Small intestine (tissue), 7 donors: Measurements from ENCODE around the gene KIF25. TPM values are rescaled to one million over a fixed set of nuclear protein-coding genes. Genes with fewer than 3 reads are reported as not detected.

Experiments
- DNase-seq, 2 donors: peaks; one replicate each; pipeline versions ENCODE4 v3.0.0 to v3.0.0-alpha.2; 2013
- FAIRE-seq: peaks from 2 replicates; lab custom pipeline; 2012; peaks lifted over from hg19 to GRCh38; lab: Jason Lieb, UNC
- H3K27ac ChIP-seq, 3 donors: one replicate each; pipeline ENCODE4 v1.5.1; 2013; ENCODE audit warnings: low read length in 2 of 3, mild to moderate bottlenecking in 2 of 3, control low read depth in 1 of 3, inconsistent platforms in 1 of 3, low read depth in 1 of 3, moderate library complexity in 1 of 3
- H3K27me3 ChIP-seq, 3 donors: one replicate each; pipeline ENCODE4 v1.6.1; 2013; ENCODE audit warnings: low read length in 3 of 3, inconsistent platforms in 1 of 3; ENCODE audit not compliant: control insufficient read depth in 3 of 3, insufficient read depth in 3 of 3
- H3K36me3 ChIP-seq, 3 donors: one replicate each; pipeline ENCODE4 v1.6.1; 2013; ENCODE audit warnings: low read length in 3 of 3, inconsistent platforms in 1 of 3, low read depth in 1 of 3, mild to moderate bottlenecking in 1 of 3, moderate library complexity in 1 of 3; ENCODE audit not compliant: control insufficient read depth in 3 of 3, insufficient read depth in 2 of 3
- H3K4me1 ChIP-seq, 3 donors: one replicate each; pipeline ENCODE4 v1.6.1; 2013; ENCODE audit warnings: low read length in 2 of 3, inconsistent platforms in 1 of 3, low read depth in 1 of 3, mild to moderate bottlenecking in 1 of 3, moderate library complexity in 1 of 3; ENCODE audit not compliant: control insufficient read depth in 3 of 3, insufficient read depth in 2 of 3
- H3K4me3 ChIP-seq, 3 donors: one replicate each; pipeline ENCODE4 v1.5.1; 2013; ENCODE audit warnings: low read length in 3 of 3, control low read depth in 1 of 3, inconsistent platforms in 1 of 3, low read depth in 1 of 3, mild to moderate bottlenecking in 1 of 3, moderate library complexity in 1 of 3
- H3K9me3 ChIP-seq, 2 donors: one replicate each; pipeline ENCODE4 v1.6.1; 2013; ENCODE audit warnings: low read depth in 1 of 2, low read length in 1 of 2; ENCODE audit not compliant: control insufficient read depth in 2 of 2, insufficient read depth in 1 of 2
- WGBS, 3 donors: extraction: QIAGEN DNeasy Blood & Tissue Kit; methylation state at CpG; one replicate each; pipeline ENCODE4 v1.1.7; 2013; 5-methylcytosine and 5-hydroxymethylcytosine counted together
- polyA plus RNA-seq, 4 donors: library from polyadenylated mRNA; stranded (reverse) in 3 of 4; unstranded in 1 of 4; fragments of 200-250 nt in 3 of 4; fragments of 120-200 nt in 1 of 4; gene quantifications; one replicate each; pipeline versions ENCODE4 v1.2.1 to v1.2.3, GENCODE V29; 2013
- donor health status: healthy with polysubstance abuse.
- donor health status: control.
- donor health status: control.
- donor health status: Bipolar disorder and iron deficiency.
- donor health status: healthy.

KIF25 gene
- polyA plus RNA-seq, 4 donors: 0.16 to 0.66 TPM; not detected in 2

- H3K27me3 ChIP-seq: peaks cover 0 to 2% (median 0%) of the 10 kb centered on the region in 3 donors
- WGBS, 3 donors: 91 to 94% (median 91%) methylated on average over 15 of the region's 15 CpGs
- no peak for FAIRE-seq
- no peaks in the 10 kb centered on the region for H3K4me1 ChIP-seq
- H3K4me3 ChIP-seq: no peak overlapping the region
- H3K27ac ChIP-seq: no peak overlapping the region
- H3K36me3 ChIP-seq: no peaks in the 10 kb centered on the region
- peaks cover 0 to 63% of the 10 kb centered on the region in 2 donors for H3K9me3 ChIP-seq
- DNase-seq: no peak
These were observed 43.5 kb downstream of the KIF25 start for GRCh38 chr6:168040856-168041496.

- FAIRE-seq: no peak
- WGBS, 3 donors: 86 to 91% (median 91%) methylated on average over 15 of the region's 15 CpGs
- Histone ChIP-seq H3K36me3 (no peaks in the 10 kb centered on the region), H3K27me3 (no peaks in the 10 kb centered on the region), H3K9me3 (peaks cover 0 to 63% of the 10 kb centered on the region in 2 donors), H3K27ac (no peak overlapping the region), H3K4me3 (no peak overlapping the region), H3K4me1 (no peaks in the 10 kb centered on the region)
- DNase-seq: no peak
These were observed 44.5 kb downstream of the KIF25 start for GRCh38 chr6:168041928-168042327.

- no peak for DNase-seq
- Histone ChIP-seq H3K4me1 (no peaks in the 10 kb centered on the region), H3K9me3 (peaks cover 0 to 59% of the 10 kb centered on the region in 2 donors), H3K27me3 (no peaks in the 10 kb centered on the region), H3K36me3 (no peaks in the 10 kb centered on the region), H3K27ac (no peak overlapping the region), H3K4me3 (no peak overlapping the region)
- WGBS, 3 donors: 92 to 93% (median 93%) methylated on average over 28 to 29 of the region's 29 CpGs
- no peak for FAIRE-seq
These were observed 45.1 kb downstream of the KIF25 start for GRCh38 chr6:168042426-168043192.

- Histone ChIP-seq H3K27me3 (no peaks in the 10 kb centered on the region), H3K4me1 (no peaks in the 10 kb centered on the region), H3K4me3 (no peak overlapping the region), H3K9me3 (peaks cover 0 to 52% of the 10 kb centered on the region in 2 donors), H3K36me3 (no peaks in the 10 kb centered on the region), H3K27ac (no peak overlapping the region)
- FAIRE-seq (no peak), DNase-seq (no peak)
- WGBS, 3 donors: 86 to 95% (median 92%) methylated on average over 15 to 17 of the region's 17 CpGs
These were observed 45.8 kb downstream of the KIF25 start for GRCh38 chr6:168043193-168043847.

- Histone ChIP-seq H3K27me3 (no peaks in the 10 kb centered on the region), H3K27ac (no peak overlapping the region), H3K36me3 (no peaks in the 10 kb centered on the region), H3K4me1 (no peaks in the 10 kb centered on the region), H3K4me3 (no peak overlapping the region), H3K9me3 (peaks cover 0 to 47% of the 10 kb centered on the region in 2 donors)
- 90 to 93% (median 92%) methylated on average over 18 to 21 of the region's 21 CpGs for WGBS, 3 donors
- DNase-seq (no peak), FAIRE-seq (no peak)
These were observed 46.5 kb downstream of the KIF25 start for GRCh38 chr6:168043848-168044415.

- Histone ChIP-seq H3K4me1 (no peaks in the 10 kb centered on the region), H3K4me3 (no peak overlapping the region), H3K27me3 (no peaks in the 10 kb centered on the region), H3K27ac (no peak overlapping the region), H3K36me3 (no peaks in the 10 kb centered on the region), H3K9me3 (peaks cover 0 to 41% of the 10 kb centered on the region in 2 donors)
- DNase-seq: no peak
- no peak for FAIRE-seq
- 93% methylated on average over 25 to 28 of the region's 28 CpGs for WGBS, 3 donors
These were observed 47.2 kb downstream of the KIF25 start for GRCh38 chr6:168044521-168045130.

- H3K36me3 ChIP-seq: no peaks in the 10 kb centered on the region
- H3K27me3 ChIP-seq: no peaks in the 10 kb centered on the region
- no peak for DNase-seq
- no peaks in the 10 kb centered on the region for H3K4me1 ChIP-seq
- peaks cover 0 to 35% of the 10 kb centered on the region in 2 donors for H3K9me3 ChIP-seq
- FAIRE-seq: no peak
- H3K4me3 ChIP-seq: no peak overlapping the region
- no peak overlapping the region for H3K27ac ChIP-seq
- 85 to 89% (median 89%) methylated on average over 18 to 19 of the region's 19 CpGs for WGBS, 3 donors
These were observed 47.7 kb downstream of the KIF25 start for GRCh38 chr6:168045141-168045691.
